Tibial nerve (tissue), 4 donors: Measurements from ENCODE around the gene CAT. TPM values are rescaled to one million over a fixed set of nuclear protein-coding genes. Genes with fewer than 3 reads are reported as not detected.

ENCODE experiments used
- DNase-seq, 2 donors: peaks; one replicate each; pipeline ENCODE4 v3.0.0-alpha.2; 2019; ENCODE audit warnings: low spot score in 2 of 2
- H3K27ac ChIP-seq, 4 donors: fragments of 200-600 bp; sonication (generic) in 3 of 4; one replicate each; pipeline ENCODE4 v1.5.1; 2017 to 2019; ENCODE audit warnings: mild to moderate bottlenecking in 1 of 4
- H3K27me3 ChIP-seq, 2 donors: fragments of 200-600 bp; sonication (generic) in 1 of 2; one replicate each; pipeline versions ENCODE4 v1.5.1 to v1.6.0; 2017 to 2019
- H3K36me3 ChIP-seq, 3 donors: fragments of 200-600 bp; sonication (generic); one replicate each; pipeline ENCODE4 v1.5.1; 2018 to 2019
- H3K4me1 ChIP-seq, 4 donors: fragments of 200-600 bp; sonication (generic) in 3 of 4; one replicate each; pipeline ENCODE4 v1.5.1; 2017 to 2019
- H3K4me3 ChIP-seq, 4 donors: fragments of 200-600 bp; sonication (generic) in 3 of 4; one replicate each; pipeline ENCODE4 v1.5.1; 2017 to 2019; ENCODE audit warnings: mild to moderate bottlenecking in 1 of 4, moderate library complexity in 1 of 4
- H3K9me3 ChIP-seq, 4 donors: fragments of 200-600 bp; sonication (generic) in 3 of 4; one replicate each; pipeline ENCODE4 v1.5.1; 2017 to 2019
- EP300 ChIP-seq, 2 donors: sonication (generic); formaldehyde crosslinking; IDR thresholded peaks; one replicate each; pipeline ENCODE4 v1.6.1; 2017; ENCODE audit warnings: antibody characterized with exemption in 2 of 2, mild to moderate bottlenecking in 1 of 2
- POLR2A ChIP-seq, 2 donors: fragments of 450-650 bp; IDR thresholded peaks; one replicate each; pipeline ENCODE4 v1.6.1; 2017; ENCODE audit warnings: antibody characterized with exemption in 2 of 2, mild to moderate bottlenecking in 2 of 2, moderate library complexity in 2 of 2
- WGBS, 2 donors: methylation state at CpG; one replicate each; pipeline ENCODE4 v1.1.5; 2018; 5-methylcytosine and 5-hydroxymethylcytosine counted together
- total RNA-seq, 4 donors: library from RNA; depleted of rRNA; stranded (reverse); fragments of >200 nt; gene quantifications; one replicate each; pipeline ENCODE4 v1.1.0, GENCODE V29; 2016
- TF ChIP-seq, protein P1 (sequence below), 5 experiments: fragments of 200-600 bp in 3 of 5; fragments of 450-650 bp in 2 of 5; sonication (generic) in 3 of 5; IDR thresholded peaks; one replicate each; pipeline ENCODE4 v1.5.1; 2016 to 2019; ENCODE audit warnings: antibody characterized with exemption in 5 of 5, mild to moderate bottlenecking in 3 of 5, moderate library complexity in 2 of 5

Gene CAT
- total RNA-seq, 4 donors from 2014 or later = 101 to 230 (median 147) TPM

DNA sequence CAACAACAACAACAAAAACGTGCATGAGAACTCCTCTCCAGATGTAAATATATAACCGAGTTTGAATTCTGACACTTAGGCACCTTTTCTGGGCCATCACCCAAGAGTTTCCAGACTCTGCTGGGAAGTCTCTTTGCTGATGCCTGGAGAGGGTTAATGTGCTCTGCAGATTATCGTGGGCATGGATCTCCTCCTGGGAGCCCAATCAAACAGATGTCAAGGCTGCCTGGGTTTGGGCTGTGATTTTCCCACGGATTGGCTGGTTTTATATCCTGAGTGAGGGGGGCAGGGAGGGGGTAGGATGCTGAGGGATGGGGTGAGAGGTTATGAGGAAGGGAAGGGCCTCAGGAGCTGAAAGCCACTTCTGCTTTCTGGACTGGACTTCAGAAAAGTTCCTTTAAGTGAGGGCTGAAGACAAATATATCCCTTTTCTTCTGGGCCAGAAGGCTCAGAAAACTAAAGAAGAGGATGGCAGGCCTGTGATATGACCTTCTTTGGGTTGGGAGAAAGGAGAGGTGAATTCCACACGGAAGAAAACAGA is 70.7 kb downstream of the CAT start:
- 16 to 28% methylated on average over 5 of the region's 5 CpGs for WGBS, 2 donors

GRCh38 chr11:34510218-34510617 is 71.5 kb downstream of the CAT start:
- no peak for DNase-seq
- H3K4me1 ChIP-seq = no peaks in the 10 kb centered on the region
- H3K4me3 ChIP-seq = no peak overlapping the region
- TF ChIP-seq POLR2A (IDR thresholded peaks at IDR 0.05) = no peak
- TF ChIP-seq, protein P1, sequence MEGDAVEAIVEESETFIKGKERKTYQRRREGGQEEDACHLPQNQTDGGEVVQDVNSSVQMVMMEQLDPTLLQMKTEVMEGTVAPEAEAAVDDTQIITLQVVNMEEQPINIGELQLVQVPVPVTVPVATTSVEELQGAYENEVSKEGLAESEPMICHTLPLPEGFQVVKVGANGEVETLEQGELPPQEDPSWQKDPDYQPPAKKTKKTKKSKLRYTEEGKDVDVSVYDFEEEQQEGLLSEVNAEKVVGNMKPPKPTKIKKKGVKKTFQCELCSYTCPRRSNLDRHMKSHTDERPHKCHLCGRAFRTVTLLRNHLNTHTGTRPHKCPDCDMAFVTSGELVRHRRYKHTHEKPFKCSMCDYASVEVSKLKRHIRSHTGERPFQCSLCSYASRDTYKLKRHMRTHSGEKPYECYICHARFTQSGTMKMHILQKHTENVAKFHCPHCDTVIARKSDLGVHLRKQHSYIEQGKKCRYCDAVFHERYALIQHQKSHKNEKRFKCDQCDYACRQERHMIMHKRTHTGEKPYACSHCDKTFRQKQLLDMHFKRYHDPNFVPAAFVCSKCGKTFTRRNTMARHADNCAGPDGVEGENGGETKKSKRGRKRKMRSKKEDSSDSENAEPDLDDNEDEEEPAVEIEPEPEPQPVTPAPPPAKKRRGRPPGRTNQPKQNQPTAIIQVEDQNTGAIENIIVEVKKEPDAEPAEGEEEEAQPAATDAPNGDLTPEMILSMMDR (IDR thresholded peaks at IDR 0.05) = no peak
- TF ChIP-seq EP300 (IDR thresholded peaks at IDR 0.05) = no peak
- no peak overlapping the region for H3K27ac ChIP-seq
- H3K9me3 ChIP-seq = no peaks in the 10 kb centered on the region
- no peaks in the 10 kb centered on the region for H3K36me3 ChIP-seq
- H3K27me3 ChIP-seq = no peaks in the 10 kb centered on the region

More for the DNA sequence above, 70.7 kb downstream of the CAT start:
- Histone ChIP-seq H3K27ac (no peak overlapping the region), H3K9me3 (no peaks in the 10 kb centered on the region), H3K36me3 (no peaks in the 10 kb centered on the region), H3K27me3 (no peaks in the 10 kb centered on the region), H3K4me3 (no peak overlapping the region), H3K4me1 (no peaks in the 10 kb centered on the region)
- DNase-seq = no peak
- TF ChIP-seq POLR2A (IDR thresholded peaks at IDR 0.05) = no peak
- TF ChIP-seq EP300 (IDR thresholded peaks at IDR 0.05) = no peak

DNA sequence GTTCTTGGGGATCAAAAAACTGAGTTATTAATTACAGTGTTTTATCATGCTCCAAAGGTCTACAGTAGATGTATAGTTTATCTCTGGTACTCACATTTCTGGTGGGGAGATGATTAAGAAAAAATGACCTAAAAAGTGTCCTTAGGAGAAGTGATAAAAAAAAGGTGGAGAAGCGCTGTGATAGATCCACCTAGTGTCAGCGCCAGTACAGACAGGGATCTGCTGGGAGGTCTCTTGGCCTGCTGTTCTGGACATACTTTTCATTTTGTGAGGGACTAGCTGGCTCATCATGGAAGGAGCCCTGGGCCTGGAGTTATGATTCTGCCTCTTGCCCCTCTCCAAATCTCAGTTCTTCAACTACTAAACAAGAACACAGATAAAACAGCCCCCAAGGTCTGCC is 71.9 kb downstream of the CAT start:
- no peak for DNase-seq
- Histone ChIP-seq H3K36me3 (no peaks in the 10 kb centered on the region), H3K4me1 (no peaks in the 10 kb centered on the region), H3K4me3 (no peak overlapping the region), H3K27ac (no peak overlapping the region), H3K27me3 (no peaks in the 10 kb centered on the region), H3K9me3 (no peaks in the 10 kb centered on the region)
- TF ChIP-seq POLR2A (IDR thresholded peaks at IDR 0.05) (no peak), EP300 (IDR thresholded peaks at IDR 0.05) (no peak)
- TF ChIP-seq, protein P1 (IDR thresholded peaks at IDR 0.05) = no peak
- WGBS, 2 donors = 93 to 95% methylated on average over 2 of the region's 2 CpGs

GRCh38 chr11:34512840-34513681 is 74.3 kb downstream of the CAT start:
- 59 to 66% methylated on average over 23 to 24 of the region's 24 CpGs for WGBS, 2 donors
- no peak overlapping the region for H3K27ac ChIP-seq
- H3K36me3 ChIP-seq = no peaks in the 10 kb centered on the region
- H3K27me3 ChIP-seq = no peaks in the 10 kb centered on the region
- H3K4me3 ChIP-seq = no peak overlapping the region
- TF ChIP-seq, protein P1 (IDR thresholded peaks at IDR 0.05) = peak in 4 of 5 experiments; percentile 32 to 65 (median 52)
- no peak for TF ChIP-seq EP300 (IDR thresholded peaks at IDR 0.05)
- DNase-seq = peak in 1 of 2 donors; percentile 18
- no peaks in the 10 kb centered on the region for H3K4me1 ChIP-seq
- H3K9me3 ChIP-seq = no peaks in the 10 kb centered on the region

- Histone ChIP-seq H3K27ac (no peak within 1 kb of the TSS), H3K4me1 (no peaks in the 10 kb centered on the region), H3K27me3 (no peaks in the 10 kb centered on the region), H3K9me3 (no peaks in the 10 kb centered on the region), H3K4me3 (no peak within 1 kb of the TSS), H3K36me3 (no peaks in the 10 kb centered on the region)
- WGBS, 2 donors = 84 to 87% methylated on average over 17 of the region's 17 CpGs
- TF ChIP-seq POLR2A (IDR thresholded peaks at IDR 0.05) (no peak), EP300 (IDR thresholded peaks at IDR 0.05) (no peak)
- TF ChIP-seq, protein P1 (IDR thresholded peaks at IDR 0.05) = no peak
- DNase-seq = no peak
Observed at GRCh38 chr11:34513682-34514449, 75.1 kb downstream of the CAT start, which contains the start of gene ELF5. ELF5 (minus strand) TSS chr11:34513794; CDS start chr11:34505749, 8,045 bp downstream.
